GM23248 (cell line): ENCODE measurements around the gene CLDN12. TPM values are rescaled to one million over a fixed set of nuclear protein-coding genes. Genes with fewer than 3 reads are reported as not detected.
"Not testable (repeated sequence)": the region's sequence is repeated elsewhere in the genome, so short reads cannot be mapped to it uniquely, and the experiment has no call there.

Experiments used
- DNase-seq: peaks from one replicate; pipeline ENCODE4 v3.0.0-alpha.2; 2015
- H2AFZ ChIP-seq: fragments of 200-600 bp; sonication (generic); 2 replicates; pipeline ENCODE4 v1.6.1; 2016; ENCODE audit warnings: antibody characterized with exemption
- H3F3A ChIP-seq: fragments of 200-600 bp; sonication (generic); 2 replicates; pipeline ENCODE4 v1.6.1; 2016; ENCODE audit warnings: mild to moderate bottlenecking, antibody characterized with exemption, mixed run types; ENCODE audit not compliant: insufficient read depth
- H3K27ac ChIP-seq: fragments of 200-600 bp; sonication (generic); 2 replicates; pipeline ENCODE4 v1.5.1; 2016; ENCODE audit warnings: mild to moderate bottlenecking
- H3K27me3 ChIP-seq: fragments of 200-600 bp; sonication (generic); replicated peaks from 2 replicates; pipeline ENCODE4 v1.6.1; 2016; ENCODE audit warnings: mild to moderate bottlenecking; ENCODE audit not compliant: insufficient read depth
- H3K36me3 ChIP-seq: fragments of 200-600 bp; sonication (generic); 2 replicates; pipeline ENCODE4 v1.6.1; 2016; ENCODE audit warnings: low read depth, mild to moderate bottlenecking
- H3K4me1 ChIP-seq: fragments of 200-600 bp; sonication (generic); 2 replicates; pipeline ENCODE4 v1.6.1; 2016; ENCODE audit warnings: mild to moderate bottlenecking; ENCODE audit not compliant: insufficient read depth
- H3K4me2 ChIP-seq: fragments of 200-600 bp; sonication (generic); one replicate; pipeline ENCODE4 v1.6.1; 2016; ENCODE audit warnings: mild to moderate bottlenecking; ENCODE audit not compliant: unreplicated experiment
- H3K4me3 ChIP-seq: fragments of 200-600 bp; sonication (generic); 2 replicates; pipeline ENCODE4 v1.5.1; 2016; ENCODE audit warnings: mild to moderate bottlenecking
- H3K79me2 ChIP-seq: fragments of 200-600 bp; sonication (generic); 2 replicates; pipeline ENCODE4 v1.6.1; 2016; ENCODE audit warnings: mild to moderate bottlenecking; ENCODE audit not compliant: insufficient read depth
- H3K9ac ChIP-seq: fragments of 200-600 bp; sonication (generic); 2 replicates; pipeline ENCODE4 v1.6.1; 2016; ENCODE audit warnings: mild to moderate bottlenecking
- H3K9me2 ChIP-seq: fragments of 200-600 bp; sonication (generic); 2 replicates; pipeline ENCODE4 v1.6.1; 2016; ENCODE audit warnings: mixed run types, mild to moderate bottlenecking, moderate library complexity; ENCODE audit not compliant: insufficient read depth
- H3K9me3 ChIP-seq: fragments of 200-600 bp; sonication (generic); one replicate; pipeline ENCODE4 v1.6.1; 2017; ENCODE audit warnings: low read depth
- H4K20me1 ChIP-seq: fragments of 200-600 bp; sonication (generic); 2 replicates; pipeline ENCODE4 v1.6.0; 2016; ENCODE audit not compliant: insufficient read depth
- EZH2 ChIP-seq: fragments of 200-600 bp; sonication (generic); IDR thresholded peaks from 2 replicates; pipeline ENCODE4 v1.6.1; 2018; ENCODE audit warnings: antibody characterized with exemption, mild to moderate bottlenecking; ENCODE audit not compliant: insufficient read depth, poor library complexity, severe bottlenecking
- EZH2phosphoT487 ChIP-seq: fragments of 200-600 bp; sonication (generic); IDR thresholded peaks from 2 replicates; pipeline ENCODE4 v1.6.1; 2018; ENCODE audit warnings: antibody characterized with exemption, moderate library complexity, mild to moderate bottlenecking, low read depth; ENCODE audit not compliant: insufficient read depth
- WGBS, 2 experiments: methylation state at CpG; one replicate each; pipeline ENCODE4 v1.1.6; 2015 to 2017; ENCODE audit warnings: low lambda C conversion rate in 2 of 2, low coverage in 1 of 2; ENCODE audit errors: missing lambda C conversion rate in 2 of 2; 5-methylcytosine and 5-hydroxymethylcytosine counted together
- in situ Hi-C: fragments of 300-500 bp; cut with MboI; formaldehyde crosslinking; loops from 2 replicates; pipeline ENCODE4 v1.15.0; 2020
- polyA plus RNA-seq: library from polyadenylated mRNA; unstranded; fragments of >200 nt; fragmentation: Nextera tagmentation; extraction: Ambion mirVana; gene quantifications from 2 replicates; pipeline ENCODE4 v1.2.1, GENCODE V29; 2016
- total RNA-seq: library from RNA; depleted of rRNA; stranded (reverse); fragments of >200 nt; shearing (Covaris generic); gene quantifications from 2 replicates; pipeline ENCODE4 v1.2.3, GENCODE V29; 2014; rRNA removed

CLDN12 gene
- total and polyA plus RNA-seq, 2 experiments from 2014 or later, result 24.3 to 35.6 TPM

DNA sequence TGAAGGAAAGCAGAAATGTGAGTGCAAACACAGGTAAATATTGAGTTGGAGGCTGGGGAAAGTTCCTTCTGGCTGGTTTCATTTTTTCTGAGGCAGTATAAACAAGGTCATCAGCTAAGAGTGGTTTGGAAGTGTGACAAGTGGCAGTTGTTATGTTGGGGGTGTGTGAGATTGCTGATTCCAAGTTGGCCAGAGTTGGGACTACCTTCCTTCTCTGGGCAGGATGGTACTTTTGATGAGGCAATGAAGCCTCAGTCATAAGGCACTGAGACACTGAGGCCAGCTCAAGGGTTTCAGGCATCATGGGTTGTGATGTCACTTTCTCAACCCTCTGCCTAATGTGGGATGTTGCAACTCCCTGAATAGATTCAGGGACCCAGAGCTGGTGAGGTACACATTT lies 58.0 kb downstream of the CLDN12 start:
- in situ Hi-C loops, result loop anchor here (25.0 kb wide), 1 partner anchor 551 kb away; no protein-coding TSS in a partner anchor
- no peaks in the 10 kb centered on the region for H3K4me1 ChIP-seq
- no peak overlapping the region for H3K27ac ChIP-seq
- no peaks in the 10 kb centered on the region for H3K9me3 ChIP-seq
- no peaks in the 10 kb centered on the region for H3K79me2 ChIP-seq
- DNase-seq, result peak; percentile 64
- H3K4me3 ChIP-seq, result no peak overlapping the region
- H3K9me2 ChIP-seq, result no peaks in the 10 kb centered on the region
- no peak overlapping the region for H3K4me2 ChIP-seq
- no peaks in the 10 kb centered on the region for H3K27me3 ChIP-seq
- no peak overlapping the region for H2AFZ ChIP-seq
- H3K9ac ChIP-seq, result no peak overlapping the region
- H4K20me1 ChIP-seq, result no peaks in the 10 kb centered on the region
- no peaks in the 10 kb centered on the region for H3F3A ChIP-seq
- no peaks in the 10 kb centered on the region for H3K36me3 ChIP-seq
- TF ChIP-seq EZH2, result no peak
- TF ChIP-seq EZH2phosphoT487, result no peak

GRCh38 chr7:90463151-90463628 lies 59.9 kb downstream of the CLDN12 start:
- Histone ChIP-seq H3K9ac (peak overlapping the region; percentile 47), H3K4me2 (peak overlapping the region; percentile 80), H2AFZ (peak overlapping the region; percentile 90), H3K27ac (peak overlapping the region; percentile 20; the same call in 1 of the 2 replicates), H3K4me3 (peak overlapping the region; percentile 72)
- H3K9me3 ChIP-seq, H3K9me2 ChIP-seq, H3K27me3 ChIP-seq, H3K79me2 ChIP-seq, H4K20me1 ChIP-seq, H3K4me1 ChIP-seq, H3F3A ChIP-seq, H3K36me3 ChIP-seq: not testable (repeated sequence)
- 11 to 17% methylated on average over 4 of the region's 4 CpGs for WGBS, 2 experiments
- DNase-seq, result peak; percentile 54
- in situ Hi-C loops, result loop anchor here (25.0 kb wide), 1 partner anchor 549 kb away; no protein-coding TSS in a partner anchor

Other genes starting within 250 kb of the CLDN12 start
- gene STEAP1, start 249.0 kb upstream of the CLDN12 start, total RNA-seq, result 97.7 and 120 TPM in 2 replicates
- 139 and 140 TPM in 2 replicates for gene STEAP1, start 249.0 kb upstream of the CLDN12 start, polyA plus RNA-seq
- 28.3 and 30.6 TPM in 2 replicates for gene STEAP2, start 191.7 kb upstream of the CLDN12 start, total RNA-seq
- gene STEAP2, start 191.7 kb upstream of the CLDN12 start, polyA plus RNA-seq, result 19.2 and 20.2 TPM in 2 replicates
- 6.9 and 13.5 TPM in 2 replicates for gene CFAP69, start 158.3 kb upstream of the CLDN12 start, total RNA-seq
- 2.8 and 3.1 TPM in 2 replicates for gene CFAP69, start 158.3 kb upstream of the CLDN12 start, polyA plus RNA-seq
- not detected in 2 replicates for gene FAM237B, start 82.2 kb upstream of the CLDN12 start, total RNA-seq
- 0.06 TPM in 1 of 2 replicates, not detected in the other for gene FAM237B, start 82.2 kb upstream of the CLDN12 start, polyA plus RNA-seq
- 15.0 and 24.5 TPM in 2 replicates for gene GTPBP10, start 56.7 kb upstream of the CLDN12 start, total RNA-seq
- 21.8 and 24.6 TPM in 2 replicates for gene GTPBP10, start 56.7 kb upstream of the CLDN12 start, polyA plus RNA-seq
- gene PTTG1IP2, start 66.2 kb downstream of the CLDN12 start, total RNA-seq, result not detected in 2 replicates
- gene PTTG1IP2, start 66.2 kb downstream of the CLDN12 start, polyA plus RNA-seq, result not detected in 2 replicates
- 21.2 and 24.9 TPM in 2 replicates for gene CDK14, start 192.9 kb downstream of the CLDN12 start, total RNA-seq
- gene CDK14, start 192.9 kb downstream of the CLDN12 start, polyA plus RNA-seq, result 18.0 and 19.9 TPM in 2 replicates